ENCODE data around the gene ULK3. TPM values are rescaled to one million over a fixed set of nuclear protein-coding genes. Genes with fewer than 3 reads are reported as not detected.

Gene ULK3
- total RNA-seq, 4 donors from 2014 or later, result 53.3 to 113 (median 60.9) TPM

DNA sequence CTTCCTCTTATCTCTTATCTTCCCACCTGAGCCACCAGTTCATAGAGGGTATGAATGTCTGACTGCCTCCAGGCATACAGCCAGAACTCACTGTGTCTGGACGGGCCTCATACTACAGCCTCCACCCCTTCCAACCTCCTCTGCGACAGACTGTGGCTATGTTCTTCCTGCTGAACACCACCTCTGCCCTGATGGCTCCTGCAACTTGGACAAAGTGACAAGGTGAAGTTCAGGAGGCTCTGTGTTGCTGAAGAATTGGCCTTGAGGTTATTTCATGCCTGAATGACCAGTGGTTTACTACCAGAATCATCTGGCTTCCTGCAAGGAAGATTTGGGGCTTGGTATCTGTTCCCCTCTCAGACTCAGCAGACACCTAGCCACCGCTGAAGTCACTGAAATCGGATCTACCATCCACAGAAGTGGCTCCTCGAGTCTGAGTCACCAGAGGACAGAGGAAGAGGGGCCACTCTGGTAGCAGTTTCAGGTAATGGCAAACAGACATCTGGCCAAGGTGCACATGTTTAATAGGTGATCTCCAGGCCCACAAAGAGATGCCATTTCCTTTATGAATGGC lies 14.2 kb upstream of the ULK3 start:
- DNase-seq, result no peak
- peaks cover 4 to 45% (median 6%) of the 10 kb centered on the region in 3 donors for H3K4me1 ChIP-seq
- H3K27ac ChIP-seq, result peak overlapping the region in 2 of 4 donors; percentile 6 to 27
- H3K27me3 ChIP-seq, result no peaks in the 10 kb centered on the region
- H3K9me3 ChIP-seq, result no peaks in the 10 kb centered on the region
- H3K36me3 ChIP-seq, result peaks cover 17 to 46% (median 21%) of the 10 kb centered on the region in 3 donors
- WGBS, 2 donors, result 19 to 39% methylated on average over 2 of the region's 5 CpGs
- intact Hi-C loops (cut with DNase I), result no loop called here
- no peak overlapping the region for H3K4me3 ChIP-seq
- TF ChIP-seq CTCF (IDR thresholded peaks at IDR 0.05) (no peak), POLR2A (IDR thresholded peaks at IDR 0.05) (no peak)

DNA sequence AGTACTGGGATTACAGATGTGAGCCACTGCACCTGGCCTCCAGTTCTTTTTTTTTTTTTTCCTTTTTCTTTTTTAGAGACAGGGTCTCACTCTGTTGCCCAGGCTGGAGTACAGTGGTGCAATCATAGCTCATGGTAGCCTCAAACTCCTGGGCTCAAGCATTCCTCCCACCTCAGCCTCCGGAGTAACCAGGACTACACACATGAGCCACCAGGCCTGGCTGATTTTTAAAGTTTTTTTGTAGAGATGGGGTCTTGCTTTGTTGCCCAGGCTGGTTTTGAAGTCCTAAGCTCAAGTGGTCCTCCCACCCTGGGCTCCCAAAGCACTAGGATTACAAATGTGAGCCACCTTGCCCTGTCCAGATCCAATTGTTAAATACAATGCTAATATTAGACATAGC lies 13.6 kb upstream of the ULK3 start:
- TF ChIP-seq CTCF (IDR thresholded peaks at IDR 0.05), result no peak
- TF ChIP-seq POLR2A (IDR thresholded peaks at IDR 0.05), result no peak
- Histone ChIP-seq H3K36me3 (peaks cover 22 to 53% (median 27%) of the 10 kb centered on the region in 3 donors), H3K27me3 (no peaks in the 10 kb centered on the region), H3K27ac (peak overlapping the region in 1 of 4 donors; percentile 27), H3K9me3 (no peaks in the 10 kb centered on the region), H3K4me1 (peaks cover 4 to 45% (median 6%) of the 10 kb centered on the region in 3 donors), H3K4me3 (no peak overlapping the region)
- intact Hi-C loops (cut with DNase I), result no loop called here
- 100% methylated on average over 1 of the region's 1 CpG for WGBS, 2 donors
- DNase-seq, result no peak

- 91 to 92% methylated on average over 2 of the region's 2 CpGs for WGBS, 2 donors
Observed at GRCh38 chr15:74855857-74856256, 12.9 kb upstream of the ULK3 start.

DNA sequence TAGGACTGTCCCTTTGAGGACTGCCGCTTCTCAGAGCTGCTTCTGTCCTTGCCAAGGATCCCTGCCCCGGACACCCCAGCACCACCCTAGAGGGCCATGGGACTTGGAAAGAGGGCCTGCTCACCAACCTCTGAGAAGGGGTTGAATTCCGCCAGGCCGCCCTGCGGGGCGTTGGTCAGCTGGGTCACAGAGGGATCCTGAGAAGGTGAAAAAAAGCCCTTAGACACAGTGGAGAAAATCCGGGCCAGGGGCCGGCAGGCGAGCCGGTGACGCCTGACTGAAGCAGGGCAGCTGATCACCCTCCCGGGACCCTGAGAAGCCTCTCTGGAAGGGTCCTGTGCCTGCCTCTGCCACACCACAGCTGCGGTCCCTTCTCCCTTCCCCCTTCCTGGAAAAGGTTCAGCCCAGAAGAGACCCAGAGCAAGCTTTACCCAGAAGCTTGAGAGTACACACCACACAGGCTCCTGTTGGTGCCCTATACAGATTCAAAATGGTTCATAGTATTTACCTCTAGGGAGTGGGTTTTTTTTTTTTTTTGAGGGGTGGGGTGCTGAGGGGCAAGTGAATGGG lies 11.6 kb upstream of the ULK3 start:
- no peak for TF ChIP-seq POLR2A (IDR thresholded peaks at IDR 0.05)
- no peak for TF ChIP-seq CTCF (IDR thresholded peaks at IDR 0.05)
- Histone ChIP-seq H3K27me3 (no peaks in the 10 kb centered on the region), H3K27ac (no peak overlapping the region), H3K4me3 (no peak overlapping the region), H3K9me3 (no peaks in the 10 kb centered on the region), H3K36me3 (peaks cover 32 to 67% (median 45%) of the 10 kb centered on the region in 3 donors), H3K4me1 (peaks cover 3 to 37% (median 4%) of the 10 kb centered on the region in 3 donors)
- DNase-seq, result no peak
- WGBS, 2 donors, result 94 to 95% methylated on average over 7 of the region's 13 CpGs
- intact Hi-C loops (cut with DNase I), result no loop called here

More at GRCh38 chr15:74855857-74856256, 12.9 kb upstream of the ULK3 start:
- DNase-seq, result no peak
- Histone ChIP-seq H3K4me1 (peaks cover 4 to 45% (median 6%) of the 10 kb centered on the region in 3 donors), H3K9me3 (no peaks in the 10 kb centered on the region), H3K27me3 (no peaks in the 10 kb centered on the region), H3K4me3 (no peak overlapping the region), H3K27ac (no peak overlapping the region), H3K36me3 (peaks cover 28 to 54% (median 32%) of the 10 kb centered on the region in 3 donors)
- TF ChIP-seq POLR2A (IDR thresholded peaks at IDR 0.05) (no peak), CTCF (IDR thresholded peaks at IDR 0.05) (no peak)
- intact Hi-C loops (cut with DNase I), result no loop called here

DNA sequence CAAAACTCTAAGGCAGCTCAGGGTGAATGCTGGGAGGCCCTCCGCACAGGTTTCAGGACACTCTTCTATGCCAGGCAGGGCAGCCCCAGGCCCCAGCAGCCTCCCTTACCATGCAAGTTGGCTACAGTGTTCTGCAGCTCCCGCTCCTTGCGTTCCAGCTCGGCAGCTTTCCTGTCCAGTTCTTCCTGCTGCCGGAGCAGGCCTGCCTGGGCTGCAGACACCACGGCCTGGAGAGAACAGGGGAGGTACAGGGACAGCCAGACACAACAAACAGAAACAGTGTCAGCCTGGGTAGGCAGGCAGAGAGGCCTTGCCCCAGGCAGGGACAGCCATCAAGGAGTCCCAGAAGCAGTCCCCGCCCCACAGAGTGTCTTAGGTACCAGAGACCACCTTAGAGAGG lies 9.0 kb upstream of the ULK3 start:
- Histone ChIP-seq H3K27me3 (no peaks in the 10 kb centered on the region), H3K36me3 (peaks cover 32 to 83% (median 59%) of the 10 kb centered on the region in 3 donors), H3K4me1 (peaks cover 0 to 26% (median 4%) of the 10 kb centered on the region in 3 donors), H3K27ac (no peak overlapping the region), H3K4me3 (no peak overlapping the region), H3K9me3 (no peaks in the 10 kb centered on the region)
- WGBS, 2 donors, result 100% methylated on average over 1 to 2 of the region's 7 CpGs
- DNase-seq, result no peak
- TF ChIP-seq POLR2A (IDR thresholded peaks at IDR 0.05) (no peak), CTCF (IDR thresholded peaks at IDR 0.05) (no peak)
- intact Hi-C loops (cut with DNase I), result no loop called here

Measured in esophagus squamous epithelium (tissue), 5 donors.